Measurements from ENCODE around the gene SMIM29. TPM values are rescaled to one million over a fixed set of nuclear protein-coding genes. Genes with fewer than 3 reads are reported as not detected.

Gene SMIM29
- total RNA-seq, 1 donor from 2014 or later: 19.0 TPM

DNA sequence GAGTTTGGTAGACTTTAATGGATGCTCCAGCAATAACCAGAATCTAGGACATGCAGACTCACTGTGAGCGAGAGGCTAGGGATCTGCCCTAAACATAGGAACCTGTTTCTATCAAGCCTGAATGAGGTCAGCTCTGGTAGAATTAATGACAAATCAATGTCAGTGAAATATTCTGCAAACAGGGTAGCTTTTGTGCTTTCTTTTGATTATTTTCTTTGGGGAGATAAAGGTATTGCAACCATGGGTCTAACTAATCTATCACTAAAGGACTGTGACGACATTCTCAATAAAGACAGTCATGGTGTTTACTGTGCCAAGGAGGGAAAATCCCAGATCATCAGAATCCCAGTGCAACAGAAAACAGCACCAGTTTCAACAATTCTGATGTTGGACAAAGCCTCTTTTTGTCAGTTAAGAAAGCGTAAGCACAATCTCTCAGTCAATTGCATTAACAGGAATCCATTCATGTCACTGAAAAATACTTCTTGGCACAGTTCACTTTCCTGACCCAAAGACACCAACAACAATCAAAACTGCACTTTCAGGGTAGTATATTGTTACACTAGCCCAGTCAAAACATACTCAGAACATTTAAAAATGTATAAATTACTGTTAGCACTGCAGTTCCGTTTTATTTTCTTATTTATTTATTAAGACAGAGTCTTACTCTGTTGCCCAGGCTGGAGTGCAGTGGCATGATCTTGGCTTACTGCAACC, 36.8 kb upstream of the SMIM29 start:
- no peaks in the 10 kb centered on the region for H3K27me3 Mint-ChIP-seq (ENCODE audit: low read depth)
- no peaks in the 10 kb centered on the region for H3K9me3 Mint-ChIP-seq (ENCODE audit: low read depth)
- H3K36me3 Mint-ChIP-seq (ENCODE audit: low read depth): peaks cover 18% of the 10 kb centered on the region
- H3K4me3 Mint-ChIP-seq (ENCODE audit: unreplicated experiment): no peak overlapping the region
- H3K4me1 Mint-ChIP-seq (ENCODE audit: low read depth): peaks cover 28% of the 10 kb centered on the region
- H3K27ac Mint-ChIP-seq (ENCODE audit: unreplicated experiment): peak overlapping the region; percentile 69
- no peak for DNase-seq (ENCODE audit: low spot score)
- TF ChIP-seq, protein P1, sequence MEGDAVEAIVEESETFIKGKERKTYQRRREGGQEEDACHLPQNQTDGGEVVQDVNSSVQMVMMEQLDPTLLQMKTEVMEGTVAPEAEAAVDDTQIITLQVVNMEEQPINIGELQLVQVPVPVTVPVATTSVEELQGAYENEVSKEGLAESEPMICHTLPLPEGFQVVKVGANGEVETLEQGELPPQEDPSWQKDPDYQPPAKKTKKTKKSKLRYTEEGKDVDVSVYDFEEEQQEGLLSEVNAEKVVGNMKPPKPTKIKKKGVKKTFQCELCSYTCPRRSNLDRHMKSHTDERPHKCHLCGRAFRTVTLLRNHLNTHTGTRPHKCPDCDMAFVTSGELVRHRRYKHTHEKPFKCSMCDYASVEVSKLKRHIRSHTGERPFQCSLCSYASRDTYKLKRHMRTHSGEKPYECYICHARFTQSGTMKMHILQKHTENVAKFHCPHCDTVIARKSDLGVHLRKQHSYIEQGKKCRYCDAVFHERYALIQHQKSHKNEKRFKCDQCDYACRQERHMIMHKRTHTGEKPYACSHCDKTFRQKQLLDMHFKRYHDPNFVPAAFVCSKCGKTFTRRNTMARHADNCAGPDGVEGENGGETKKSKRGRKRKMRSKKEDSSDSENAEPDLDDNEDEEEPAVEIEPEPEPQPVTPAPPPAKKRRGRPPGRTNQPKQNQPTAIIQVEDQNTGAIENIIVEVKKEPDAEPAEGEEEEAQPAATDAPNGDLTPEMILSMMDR (IDR thresholded peaks at IDR 0.05): no peak

DNA sequence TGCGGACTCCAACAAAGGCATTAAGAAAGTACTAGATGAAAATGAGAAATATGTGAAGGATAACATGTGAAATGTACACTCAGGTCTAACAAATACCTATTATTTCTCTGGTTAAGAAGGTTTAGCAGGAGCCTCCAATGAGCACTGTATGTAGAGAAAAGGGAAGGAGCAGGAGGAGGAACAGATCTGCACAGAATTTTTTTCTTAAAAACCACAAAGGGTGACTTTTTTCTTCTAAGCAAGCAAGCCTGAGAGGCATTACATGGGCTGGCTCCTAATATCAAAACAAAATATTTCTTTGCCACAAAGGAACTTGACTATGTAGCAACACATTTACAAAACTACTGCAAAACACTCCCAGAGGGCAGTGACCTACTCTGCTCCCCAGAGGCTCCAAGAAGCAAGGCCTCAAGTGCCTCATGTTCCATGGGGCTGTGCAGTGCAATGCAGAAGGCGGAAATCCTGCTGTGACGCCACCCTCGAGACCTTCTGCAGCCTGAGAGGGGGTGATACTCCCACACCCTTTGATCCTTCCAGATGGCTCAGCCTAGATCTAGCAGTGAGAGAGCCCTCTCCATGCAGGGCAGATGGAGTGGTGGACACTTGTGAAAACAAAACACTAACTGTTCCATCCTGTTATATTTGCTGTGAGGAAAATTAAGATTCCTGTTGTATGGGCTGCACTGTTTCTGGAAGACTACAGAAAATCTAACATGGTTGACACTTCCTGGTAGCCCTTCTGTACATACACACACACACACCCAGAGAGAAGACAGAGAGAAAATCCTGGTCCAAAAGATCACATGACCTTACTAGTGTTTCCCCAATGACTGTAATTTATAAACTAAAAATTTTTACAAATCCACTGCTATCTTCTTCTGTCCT, 36.0 kb upstream of the SMIM29 start:
- Mint-ChIP-seq H3K27ac (ENCODE audit: unreplicated experiment) (peak overlapping the region; percentile 79), H3K4me1 (ENCODE audit: low read depth) (peaks cover 28% of the 10 kb centered on the region), H3K4me3 (ENCODE audit: unreplicated experiment) (no peak overlapping the region), H3K27me3 (ENCODE audit: low read depth) (no peaks in the 10 kb centered on the region), H3K9me3 (ENCODE audit: low read depth) (no peaks in the 10 kb centered on the region), H3K36me3 (ENCODE audit: low read depth) (peaks cover 18% of the 10 kb centered on the region)
- TF ChIP-seq, protein P1 (IDR thresholded peaks at IDR 0.05): no peak
- no peak for DNase-seq (ENCODE audit: low spot score)

DNA sequence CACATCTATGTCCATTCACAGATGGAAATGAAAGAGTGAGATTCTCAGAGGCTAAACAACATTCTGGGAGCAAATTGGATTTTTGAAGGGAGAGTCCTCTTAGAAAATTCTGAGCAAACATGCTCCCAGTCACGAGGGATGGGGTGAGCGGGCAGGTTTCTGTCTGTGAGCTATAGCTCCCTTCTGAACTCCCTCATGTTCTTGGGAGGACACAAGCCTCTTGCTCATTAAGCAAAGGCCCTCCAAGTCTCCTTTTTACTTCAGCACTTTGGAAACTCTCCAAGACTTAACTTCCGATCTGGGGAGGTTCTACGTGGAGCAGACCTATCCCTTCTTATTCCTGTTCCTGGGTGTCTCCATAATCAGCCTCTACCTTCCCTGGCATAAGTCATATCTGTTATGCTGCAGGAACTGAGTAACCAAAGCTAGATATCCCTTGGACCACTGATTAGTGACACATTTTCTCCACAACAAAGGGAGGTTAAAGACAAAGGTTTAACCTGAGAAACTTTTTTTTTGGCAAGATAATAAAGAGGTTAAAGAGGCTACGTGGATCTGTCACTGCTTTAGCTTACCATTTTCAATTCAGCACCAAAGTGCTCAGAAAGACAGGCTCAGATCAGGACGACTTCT, 33.0 kb upstream of the SMIM29 start:
- peaks cover 25% of the 10 kb centered on the region for H3K36me3 Mint-ChIP-seq (ENCODE audit: low read depth)
- no peak for DNase-seq (ENCODE audit: low spot score)
- H3K27ac Mint-ChIP-seq (ENCODE audit: unreplicated experiment): no peak overlapping the region
- TF ChIP-seq, protein P1 (IDR thresholded peaks at IDR 0.05): no peak
- no peaks in the 10 kb centered on the region for H3K9me3 Mint-ChIP-seq (ENCODE audit: low read depth)
- peaks cover 21% of the 10 kb centered on the region for H3K4me1 Mint-ChIP-seq (ENCODE audit: low read depth)
- H3K27me3 Mint-ChIP-seq (ENCODE audit: low read depth): no peaks in the 10 kb centered on the region
- no peak overlapping the region for H3K4me3 Mint-ChIP-seq (ENCODE audit: unreplicated experiment)

DNA sequence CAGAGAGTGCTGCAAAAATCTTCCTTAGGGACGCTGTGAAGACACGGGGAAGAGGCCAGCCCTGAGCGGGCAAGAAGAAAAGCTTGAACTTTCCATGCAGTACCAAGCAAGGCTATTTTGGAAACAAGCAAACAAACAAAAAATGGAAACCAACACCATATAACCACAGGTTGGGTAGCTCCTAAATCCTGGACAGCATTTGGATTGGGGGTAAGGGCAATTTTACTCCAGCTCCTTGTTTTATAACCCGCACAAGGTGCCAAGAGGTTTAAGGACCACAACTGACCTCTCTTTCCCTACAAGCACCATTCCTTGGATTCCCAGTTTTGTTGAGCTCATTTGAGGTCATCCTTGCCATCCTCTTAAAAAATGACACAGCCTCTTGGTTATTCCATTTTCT, 31.4 kb upstream of the SMIM29 start:
- Mint-ChIP-seq H3K27me3 (ENCODE audit: low read depth) (no peaks in the 10 kb centered on the region), H3K36me3 (ENCODE audit: low read depth) (peaks cover 23% of the 10 kb centered on the region), H3K4me1 (ENCODE audit: low read depth) (peaks cover 12% of the 10 kb centered on the region), H3K27ac (ENCODE audit: unreplicated experiment) (no peak overlapping the region), H3K4me3 (ENCODE audit: unreplicated experiment) (no peak overlapping the region), H3K9me3 (ENCODE audit: low read depth) (no peaks in the 10 kb centered on the region)
- TF ChIP-seq, protein P1 (IDR thresholded peaks at IDR 0.05): no peak
- no peak for DNase-seq (ENCODE audit: low spot score)

DNA sequence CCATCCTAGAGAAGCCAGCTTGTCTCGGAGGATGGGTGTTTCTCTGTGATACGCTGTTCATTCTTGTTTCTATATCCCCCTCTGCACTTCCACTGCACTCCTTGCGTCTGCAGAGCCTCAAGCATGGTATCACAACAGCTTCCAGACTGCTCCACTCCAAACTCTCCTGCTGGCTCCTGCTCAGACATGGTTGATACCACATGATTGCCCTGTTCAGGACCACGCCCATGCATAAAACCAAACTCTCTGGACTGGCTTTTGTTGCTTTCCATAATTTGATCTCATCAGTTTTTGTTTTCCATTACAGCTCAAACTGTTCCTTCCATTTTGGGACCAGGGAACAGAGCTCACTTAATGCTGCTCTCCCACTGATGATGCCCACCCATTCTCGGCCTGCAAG, 30.0 kb upstream of the SMIM29 start:
- Mint-ChIP-seq H3K27ac (ENCODE audit: unreplicated experiment) (no peak overlapping the region), H3K4me3 (ENCODE audit: unreplicated experiment) (no peak overlapping the region), H3K9me3 (ENCODE audit: low read depth) (no peaks in the 10 kb centered on the region), H3K4me1 (ENCODE audit: low read depth) (no peaks in the 10 kb centered on the region), H3K27me3 (ENCODE audit: low read depth) (no peaks in the 10 kb centered on the region), H3K36me3 (ENCODE audit: low read depth) (peaks cover 19% of the 10 kb centered on the region)
- DNase-seq (ENCODE audit: low spot score): no peak
- TF ChIP-seq, protein P1 (IDR thresholded peaks at IDR 0.05): no peak
